Peyer's patch (tissue), 4 donors: ENCODE results near the gene METTL16.

ENCODE experiments used
- CTCF ChIP-seq, 6 experiments: fragments of 450-650 bp in 4 of 6; fragments of 200-600 bp in 2 of 6; sonication (generic) in 1 of 6; IDR thresholded peaks; one replicate each; pipeline ENCODE4 v1.5.1; 2017 to 2019; ENCODE audit warnings: antibody characterized with exemption in 6 of 6, mild to moderate bottlenecking in 3 of 6, moderate library complexity in 1 of 6
- POLR2A ChIP-seq, 2 donors: fragments of 450-650 bp; IDR thresholded peaks; one replicate each; pipeline ENCODE4 v1.5.1; 2017; ENCODE audit warnings: antibody characterized with exemption in 2 of 2, mild to moderate bottlenecking in 2 of 2, moderate library complexity in 2 of 2

GRCh38 chr17:2510559-2510958, 1.1 kb downstream of the METTL16 start:
- TF ChIP-seq CTCF (IDR thresholded peaks at IDR 0.05): no peak
- TF ChIP-seq POLR2A (IDR thresholded peaks at IDR 0.05): no peak
